Measurements from ENCODE around the gene ASB10.

The ASB10 gene

DNA sequence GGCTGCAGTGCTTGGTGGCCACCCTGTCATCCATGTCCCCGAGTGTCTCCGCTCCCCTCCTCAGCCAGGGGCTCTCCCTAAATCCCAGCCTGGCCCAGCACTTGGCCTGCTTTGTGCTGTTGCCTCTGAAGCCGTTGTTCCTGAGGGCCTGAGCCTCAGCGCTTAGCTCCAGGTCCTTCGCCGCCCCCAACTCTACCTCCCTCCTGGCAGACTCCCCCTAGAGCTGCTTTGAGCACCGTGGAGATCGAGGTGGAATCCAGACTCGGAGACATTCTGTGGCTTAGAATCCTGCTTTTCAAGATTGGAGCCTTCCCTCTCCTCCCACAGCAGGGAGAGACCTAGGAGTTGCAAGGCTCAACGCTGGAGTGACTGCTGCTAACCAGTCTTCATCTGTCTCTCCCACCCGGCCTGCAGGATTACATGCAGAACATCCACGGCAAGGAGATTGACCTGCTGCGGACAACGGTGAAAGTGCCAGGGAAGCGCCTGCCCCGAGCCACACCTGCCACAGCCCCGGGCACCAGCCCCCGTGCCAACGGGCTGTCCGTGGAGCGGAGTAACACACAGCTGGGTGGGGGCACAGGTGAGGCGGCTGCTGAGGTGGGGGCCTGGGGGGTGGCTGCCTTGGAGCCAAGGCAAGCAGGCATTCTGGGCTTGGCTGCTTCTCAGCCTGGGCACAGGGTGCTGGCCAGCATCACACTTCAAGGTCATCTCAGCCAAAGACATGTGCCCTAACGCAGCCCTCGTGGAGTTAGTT is 52.9 kb downstream of the ASB10 start:
- no peak overlapping the region for H3K4me3 ChIP-seq (ENCODE audit: control insufficient read depth, low read depth, low read length)
- TF ChIP-seq, protein P1, sequence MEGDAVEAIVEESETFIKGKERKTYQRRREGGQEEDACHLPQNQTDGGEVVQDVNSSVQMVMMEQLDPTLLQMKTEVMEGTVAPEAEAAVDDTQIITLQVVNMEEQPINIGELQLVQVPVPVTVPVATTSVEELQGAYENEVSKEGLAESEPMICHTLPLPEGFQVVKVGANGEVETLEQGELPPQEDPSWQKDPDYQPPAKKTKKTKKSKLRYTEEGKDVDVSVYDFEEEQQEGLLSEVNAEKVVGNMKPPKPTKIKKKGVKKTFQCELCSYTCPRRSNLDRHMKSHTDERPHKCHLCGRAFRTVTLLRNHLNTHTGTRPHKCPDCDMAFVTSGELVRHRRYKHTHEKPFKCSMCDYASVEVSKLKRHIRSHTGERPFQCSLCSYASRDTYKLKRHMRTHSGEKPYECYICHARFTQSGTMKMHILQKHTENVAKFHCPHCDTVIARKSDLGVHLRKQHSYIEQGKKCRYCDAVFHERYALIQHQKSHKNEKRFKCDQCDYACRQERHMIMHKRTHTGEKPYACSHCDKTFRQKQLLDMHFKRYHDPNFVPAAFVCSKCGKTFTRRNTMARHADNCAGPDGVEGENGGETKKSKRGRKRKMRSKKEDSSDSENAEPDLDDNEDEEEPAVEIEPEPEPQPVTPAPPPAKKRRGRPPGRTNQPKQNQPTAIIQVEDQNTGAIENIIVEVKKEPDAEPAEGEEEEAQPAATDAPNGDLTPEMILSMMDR (IDR thresholded peaks at IDR 0.05; ENCODE audit: control insufficient read depth, insufficient read depth, low read depth, low read length, missing control alignments): no peak
- DNase-seq (ENCODE audit: low read depth): no peak

DNA sequence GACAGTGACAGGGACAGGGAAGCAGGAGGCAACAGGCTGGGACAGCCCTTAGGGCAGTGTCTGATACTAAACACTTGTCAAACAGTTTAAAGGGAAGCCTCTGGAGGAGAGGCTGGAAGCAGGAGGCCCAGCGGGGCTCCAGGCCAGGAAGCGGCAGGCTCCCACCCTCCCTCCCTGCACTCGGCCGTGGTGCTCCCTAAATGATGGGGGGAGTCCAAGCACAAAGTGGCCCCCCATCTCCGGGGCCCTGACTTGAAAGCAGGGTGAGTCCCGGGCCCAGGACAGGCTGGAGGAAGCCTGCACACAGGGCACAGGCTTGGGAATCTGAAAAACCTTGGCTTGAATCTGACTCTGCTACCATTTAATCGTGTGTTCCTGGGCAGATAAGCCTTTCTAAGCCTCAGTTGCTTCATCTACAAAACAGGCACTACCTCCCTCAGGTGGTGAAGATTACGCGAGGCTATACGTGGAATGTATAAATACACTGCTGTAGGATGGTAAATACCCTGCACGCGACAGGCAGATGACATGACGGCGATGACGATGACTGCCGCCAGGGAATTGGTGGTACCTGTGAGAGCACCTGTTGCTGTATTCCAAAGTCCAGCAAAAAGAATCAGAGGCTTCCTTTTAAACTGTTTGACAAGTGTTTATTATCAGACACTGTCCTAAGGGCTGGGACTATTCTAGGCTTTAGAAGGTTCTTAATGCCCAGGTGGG is 53.6 kb downstream of the ASB10 start:
- TF ChIP-seq, protein P1 (IDR thresholded peaks at IDR 0.05; ENCODE audit: control insufficient read depth, insufficient read depth, low read depth, low read length, missing control alignments): no peak
- DNase-seq (ENCODE audit: low read depth): no peak
- H3K4me3 ChIP-seq (ENCODE audit: control insufficient read depth, low read depth, low read length): no peak overlapping the region

DNA sequence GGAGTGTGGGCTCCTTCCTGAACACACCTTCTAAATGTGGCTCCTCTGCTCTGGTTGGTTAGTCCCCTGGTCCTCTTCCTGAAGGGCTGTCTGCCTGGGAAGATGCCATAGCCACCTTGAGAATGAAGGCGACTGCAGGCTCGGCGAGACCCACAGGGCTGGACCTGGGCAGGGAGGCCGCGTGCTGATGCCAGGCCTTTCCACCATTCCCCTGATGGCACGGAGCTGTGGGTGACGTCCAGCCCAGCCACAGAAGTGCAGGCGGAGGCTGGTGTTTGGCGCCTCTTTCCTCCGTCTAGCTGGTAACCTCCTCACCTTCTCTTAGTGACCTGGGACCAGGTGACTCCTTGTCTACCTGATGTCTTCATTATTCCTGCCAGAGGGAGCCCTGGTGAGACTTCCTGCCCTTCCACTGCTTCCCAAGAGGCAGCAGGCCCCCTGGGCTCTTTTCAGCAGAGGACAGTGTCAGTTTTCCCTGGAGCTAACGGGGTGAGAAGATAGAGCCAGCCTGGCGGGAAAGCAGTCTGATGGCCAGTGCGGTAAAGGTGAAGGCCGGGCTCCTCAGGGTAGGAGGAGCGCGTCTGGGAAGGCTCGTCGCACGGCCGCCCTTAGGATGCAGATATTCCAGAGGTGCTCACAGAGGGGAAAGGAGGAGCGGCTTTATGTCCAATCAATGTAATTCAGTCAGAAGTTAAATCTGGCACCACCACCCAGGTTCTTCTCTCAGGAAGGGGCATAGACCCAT is 54.4 kb downstream of the ASB10 start:
- TF ChIP-seq, protein P1 (IDR thresholded peaks at IDR 0.05; ENCODE audit: control insufficient read depth, insufficient read depth, low read depth, low read length, missing control alignments): no peak

DNA sequence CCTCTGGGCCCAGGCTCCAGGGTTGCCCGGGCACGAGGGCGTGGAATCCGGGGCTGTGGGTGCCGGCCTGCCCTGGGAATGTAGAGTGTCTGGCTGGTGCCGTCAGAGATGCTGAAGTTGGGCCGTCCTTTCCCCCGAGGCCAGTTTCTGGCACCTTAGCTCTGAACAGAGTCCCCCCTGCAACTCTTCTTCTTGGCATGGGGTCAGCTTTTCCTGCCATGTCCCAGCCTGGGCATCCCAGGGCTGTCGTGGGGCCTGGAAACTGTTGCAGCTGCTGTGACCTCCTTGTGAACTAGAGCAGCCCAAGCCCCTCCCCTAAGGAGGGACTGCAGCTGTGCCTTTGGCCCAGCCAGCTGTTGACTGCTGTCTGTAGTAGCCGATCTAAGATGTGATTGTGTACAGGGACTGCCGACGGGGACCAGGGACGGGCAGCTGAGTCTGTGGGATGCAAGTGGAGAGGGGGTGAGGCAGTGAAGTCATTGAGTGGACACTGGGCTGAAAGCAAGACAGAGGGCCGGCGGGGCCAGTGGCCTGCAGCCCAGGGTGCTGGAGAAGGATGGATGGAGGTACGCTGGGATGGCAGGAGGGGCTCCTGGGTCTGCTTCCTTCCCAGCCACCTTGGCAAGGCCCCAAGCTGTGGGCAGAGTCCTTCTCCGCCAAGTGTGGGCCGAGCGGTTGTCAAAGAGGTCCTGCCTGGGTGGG is 55.3 kb downstream of the ASB10 start:
- TF ChIP-seq, protein P1 (IDR thresholded peaks at IDR 0.05; ENCODE audit: control insufficient read depth, insufficient read depth, low read depth, low read length, missing control alignments): no peak
- H3K4me3 ChIP-seq (ENCODE audit: control insufficient read depth, low read depth, low read length): no peak overlapping the region
- no peak for DNase-seq (ENCODE audit: low read depth)

More for the DNA sequence above, 54.4 kb downstream of the ASB10 start:
- H3K4me3 ChIP-seq (ENCODE audit: control insufficient read depth, low read depth, low read length): no peak overlapping the region
- no peak for DNase-seq (ENCODE audit: low read depth)

DNA sequence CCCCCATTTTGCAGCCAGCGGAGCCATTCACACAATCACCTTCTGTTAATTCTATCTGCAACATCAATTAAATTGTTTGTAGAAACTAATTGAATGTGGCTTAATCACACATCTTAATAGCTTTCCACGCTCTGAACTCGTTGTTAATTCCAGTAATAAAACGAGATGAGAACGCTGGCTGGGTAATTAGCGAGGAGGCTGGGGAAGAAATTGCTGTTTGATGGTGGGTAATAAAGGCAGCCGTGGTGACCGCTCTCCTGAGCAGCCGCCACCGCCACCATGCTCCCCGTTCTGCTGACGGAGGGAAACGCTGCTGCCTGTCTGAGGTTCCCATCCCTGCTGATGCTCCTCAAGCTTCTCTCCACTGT is 55.8 kb downstream of the ASB10 start:
- no peak for DNase-seq (ENCODE audit: low read depth)
- no peak overlapping the region for H3K4me3 ChIP-seq (ENCODE audit: control insufficient read depth, low read depth, low read length)
- TF ChIP-seq, protein P1 (IDR thresholded peaks at IDR 0.05; ENCODE audit: control insufficient read depth, insufficient read depth, low read depth, low read length, missing control alignments): no peak

DNA sequence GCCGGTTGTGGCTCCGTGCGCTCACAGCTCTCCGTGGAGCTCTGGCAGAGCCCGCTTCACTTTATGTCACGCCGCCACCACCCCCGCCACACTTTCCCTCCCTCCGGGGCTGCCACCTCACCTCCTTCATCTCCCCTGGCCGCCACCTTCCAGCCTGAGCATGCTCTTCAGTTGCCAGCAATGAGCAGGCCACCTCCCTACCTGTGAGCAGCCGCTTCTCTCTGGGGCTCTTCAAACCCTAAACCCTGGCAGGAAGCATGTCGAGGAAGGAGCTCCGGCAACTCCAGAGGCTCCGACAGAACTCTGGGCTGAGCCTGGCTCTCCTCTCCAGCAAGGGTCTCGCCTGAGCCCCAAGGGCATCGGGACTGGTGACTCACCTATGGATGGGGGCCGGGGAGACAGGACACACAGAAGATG is 56.3 kb downstream of the ASB10 start:
- DNase-seq (ENCODE audit: low read depth): no peak
- H3K4me3 ChIP-seq (ENCODE audit: control insufficient read depth, low read depth, low read length): no peak overlapping the region
- TF ChIP-seq, protein P1 (IDR thresholded peaks at IDR 0.05; ENCODE audit: control insufficient read depth, insufficient read depth, low read depth, low read length, missing control alignments): no peak

Data from AG09309 (cell line).